Endothelial cell of umbilical vein (primary cell): Measurements from ENCODE around the gene KLRK1. TPM values are rescaled to one million over a fixed set of nuclear protein-coding genes. Genes with fewer than 3 reads are reported as not detected.
A peak's percentile ranks its signal among the peaks of the same experiment; 100 is the strongest.
"Not testable (repeated sequence)": the region's sequence is repeated elsewhere in the genome, so short reads cannot be mapped to it uniquely, and the experiment has no call there.

Experiments used
- BruUV-seq: library from RNA; stranded (reverse); fragments of 400-500 nt; replicated peaks from 2 replicates; lab custom pipeline; 2021; lab: Mats Ljungman, UMichigan
- CTCF ChIA-PET: fragments of 300-600, 350-600 bp; sonication (Branson Sonifier 250); formaldehyde crosslinking; loops from one replicate; lab custom pipeline; 2021; ENCODE audit warnings: antibody characterized with exemption, inconsistent platforms; lab: Charles Lee
- POLR2A ChIA-PET: fragments of 300-600, 350-600 bp; sonication (Branson Sonifier 250); formaldehyde crosslinking; loops from one replicate; lab custom pipeline; 2021; ENCODE audit warnings: antibody characterized with exemption, inconsistent platforms; lab: Charles Lee
- DNase-seq: peaks from one replicate; pipeline ENCODE4 v3.0.0-alpha.2; 2011; ENCODE audit warnings: low read depth, low spot score
- FAIRE-seq: peaks from 2 replicates; lab custom pipeline; 2011; peaks lifted over from hg19 to GRCh38; lab: Jason Lieb, UNC
- H2AFZ ChIP-seq: 2 replicates; pipeline ENCODE4 v1.6.0; 2012; ENCODE audit warnings: low read depth, low read length, control low read depth, inconsistent platforms
- H3K27ac ChIP-seq: 2 replicates; pipeline ENCODE4 v1.5.1; 2011; ENCODE audit warnings: low read depth, mild to moderate bottlenecking, control low read depth, low read length, moderate library complexity; ENCODE audit not compliant: insufficient read depth
- H3K27me3 ChIP-seq, 2 experiments: 2 replicates each; pipeline versions ENCODE4 v1.6.0 to v1.6.1; 2011; ENCODE audit warnings: low read length in 2 of 2, mixed read lengths in 1 of 2; ENCODE audit not compliant: control insufficient read depth in 2 of 2, insufficient read depth in 2 of 2
- H3K36me3 ChIP-seq, 2 experiments: 2 replicates in 1 of 2; 3 replicates in 1 of 2; pipeline ENCODE4 v1.5.1; 2011; ENCODE audit warnings: low read length in 2 of 2, mild to moderate bottlenecking in 1 of 2, moderate library complexity in 1 of 2; ENCODE audit not compliant: control insufficient read depth in 2 of 2, insufficient read depth in 2 of 2; ENCODE audit errors: extremely low read depth in 1 of 2
- H3K4me1 ChIP-seq: 3 replicates; pipeline ENCODE4 v1.5.1; 2011; ENCODE audit warnings: mild to moderate bottlenecking, low read length; ENCODE audit not compliant: control insufficient read depth, insufficient read depth; ENCODE audit errors: extremely low read depth
- H3K4me2 ChIP-seq: 2 replicates; pipeline ENCODE4 v1.6.1; 2011; ENCODE audit warnings: low read length, control low read depth, mixed read lengths; ENCODE audit not compliant: insufficient read depth
- H3K4me3 ChIP-seq, 3 experiments: fragments of 200-600 bp in 1 of 3; sonication (generic), shearing (Covaris generic) in 1 of 3; replicated peaks in 1 of 3; 2 replicates each; pipeline ENCODE4 v1.5.1; 2011 to 2016; ENCODE audit warnings: control low read depth in 3 of 3, low read length in 3 of 3, mild to moderate bottlenecking in 2 of 3, inconsistent platforms in 1 of 3, low read depth in 1 of 3, moderate library complexity in 1 of 3; ENCODE audit not compliant: insufficient read depth in 1 of 3
- H3K79me2 ChIP-seq: 2 replicates; pipeline ENCODE4 v1.6.0; 2012; ENCODE audit warnings: low read length, inconsistent platforms; ENCODE audit not compliant: control insufficient read depth, insufficient read depth
- H3K9ac ChIP-seq: replicated peaks from 2 replicates; pipeline ENCODE3; 2011; ENCODE audit warnings: low read length, control low read depth; ENCODE audit not compliant: insufficient read depth; ENCODE audit errors: extremely low read depth
- H3K9me1 ChIP-seq: replicated peaks from 3 replicates; pipeline ENCODE4 v1.6.0; 2011; ENCODE audit warnings: mild to moderate bottlenecking, low read length; ENCODE audit not compliant: control insufficient read depth, insufficient read depth; ENCODE audit errors: extremely low read depth
- H3K9me3 ChIP-seq: replicated peaks from 2 replicates; pipeline ENCODE4 v1.5.1; 2012; ENCODE audit warnings: low read length, inconsistent platforms; ENCODE audit not compliant: control insufficient read depth, insufficient read depth
- H4K20me1 ChIP-seq: replicated peaks from 2 replicates; pipeline ENCODE3; 2011; ENCODE audit warnings: mild to moderate bottlenecking, low read length; ENCODE audit not compliant: control insufficient read depth, insufficient read depth; ENCODE audit errors: extremely low read depth
- EZH2 ChIP-seq: IDR thresholded peaks from 2 replicates; pipeline ENCODE4 v1.6.1; 2012; ENCODE audit warnings: borderline replicate concordance, low read depth, mild to moderate bottlenecking, moderate library complexity, low read length, inconsistent platforms; ENCODE audit not compliant: severe bottlenecking
- FOS ChIP-seq: IDR thresholded peaks from 2 replicates; pipeline ENCODE4 v1.6.1; 2011; ENCODE audit warnings: mild to moderate bottlenecking, low read length, moderate library complexity, borderline replicate concordance; ENCODE audit not compliant: insufficient read depth
- POLR2AphosphoS5 ChIP-seq: IDR thresholded peaks from 2 replicates; pipeline ENCODE4 v1.6.1; 2012; ENCODE audit warnings: low read depth, mild to moderate bottlenecking, control low read depth, low read length, moderate library complexity; ENCODE audit not compliant: insufficient read depth
- dilution Hi-C: fragments of 300-500 bp; cut with MboI; formaldehyde crosslinking; loops from one replicate; pipeline ENCODE4 v1.15.0; 2019; ENCODE audit warnings: low sequenced_read_pairs; ENCODE audit not compliant: extremely low pct_ligation_motif_present
- intact Hi-C: fragments of 100-400 bp; cut with micrococcal nuclease; formaldehyde crosslinking; loops from one replicate; pipeline ENCODE4 v1.10.0; 2022
- polyA plus RNA-seq, 4 experiments: library from polyadenylated mRNA; depleted of rRNA in 3 of 4; stranded (reverse) in 3 of 4; unstranded in 1 of 4; fragments of >200 nt; gene quantifications; 2 replicates each; pipeline versions ENCODE4 v1.2.1 to v1.2.3, GENCODE V29; 2011 to 2012; ENCODE audit warnings: missing spikeins in 1 of 4
- total RNA-seq: library from RNA; stranded (reverse); gene quantifications from 2 replicates; pipeline ENCODE4 v1.2.3, GENCODE V29; 2021

Gene KLRK1
- total and polyA plus RNA-seq, 2 donors (not counting 3 experiments of a cell fraction or from before 2014, with no cell fraction given), result not detected

DNA sequence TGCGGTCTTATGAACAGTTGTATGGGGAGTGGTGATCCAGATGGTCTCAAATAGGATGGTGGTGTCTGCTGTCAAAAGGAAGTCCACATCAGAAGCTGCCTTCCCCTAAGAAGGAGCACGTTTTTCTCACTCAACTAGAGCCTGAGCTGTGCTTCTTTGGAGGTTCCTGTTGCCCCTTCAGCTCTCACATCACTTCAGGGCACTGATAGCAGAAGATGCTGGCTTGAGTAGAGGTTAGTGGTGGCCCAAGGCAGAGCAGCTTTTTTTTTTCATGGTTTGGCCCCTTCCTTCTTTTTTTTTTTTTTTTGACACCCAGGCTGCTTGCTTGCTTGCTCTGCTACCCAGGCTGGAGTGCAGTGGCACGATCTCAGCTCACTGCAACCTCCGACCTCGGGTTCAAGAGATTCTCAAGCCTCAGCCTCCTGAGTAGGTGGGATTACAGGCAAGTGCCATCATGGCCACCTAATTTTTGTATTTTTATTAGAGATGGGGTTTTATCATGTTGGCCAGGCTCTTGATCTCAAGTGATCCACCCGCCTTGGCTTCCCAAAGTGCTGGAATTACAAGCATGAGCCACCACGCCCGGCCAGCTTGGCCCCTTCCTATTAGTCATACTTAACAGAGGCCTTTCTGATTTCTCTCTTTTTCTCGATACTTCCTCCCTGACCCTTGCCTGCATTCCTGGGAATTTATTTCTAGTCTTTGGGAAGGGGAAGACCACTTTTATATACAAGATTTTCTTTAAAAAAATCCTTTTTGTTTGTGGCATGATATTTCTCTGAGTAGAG, 50.6 kb downstream of the KLRK1 start:
- no peaks in the 10 kb centered on the region for H3K9me1 ChIP-seq
- H3K9ac ChIP-seq, result no peak overlapping the region
- H4K20me1 ChIP-seq, result no peaks in the 10 kb centered on the region
- intact Hi-C loops, result loop anchor here (10.0 kb wide), 1 partner anchor 184 kb away; no protein-coding TSS in a partner anchor
- H3K36me3 ChIP-seq, result no peaks in the 10 kb centered on the region
- POLR2A ChIA-PET, result no interaction called here
- peak overlapping the region; percentile 22 for H3K4me2 ChIP-seq
- no TSS peak for BruUV-seq
- H3K9me3 ChIP-seq, result no peaks in the 10 kb centered on the region
- DNase-seq (peak; percentile 48), FAIRE-seq (peak; percentile 81)
- CTCF ChIA-PET, result interaction anchor here (0.6 to 2.3 kb wide), 6 partner anchors 8 to 334 kb away, joined by 3 to 10 read pairs (median 3); no protein-coding TSS in a partner anchor
- no peak overlapping the region for H2AFZ ChIP-seq
- no peaks in the 10 kb centered on the region for H3K27me3 ChIP-seq
- no peaks in the 10 kb centered on the region for H3K79me2 ChIP-seq
- TF ChIP-seq POLR2AphosphoS5 (peak; percentile 34), FOS (peak; percentile 59), EZH2 (no peak)
- H3K4me3 ChIP-seq, result no peak overlapping the region
- dilution Hi-C loops, result no loop called here
- H3K27ac ChIP-seq, result no peak overlapping the region
- H3K4me1 ChIP-seq, result peaks cover 17% of the 10 kb centered on the region

GRCh38 chr12:10338470-10338869, 51.4 kb downstream of the KLRK1 start:
- dilution Hi-C loops, result not testable (repeated sequence)
- intact Hi-C loops, result loop anchor here (10.0 kb wide), 1 partner anchor 184 kb away; no protein-coding TSS in a partner anchor

GRCh38 chr12:10336196-10336595, 53.6 kb downstream of the KLRK1 start:
- H3K27me3 ChIP-seq, BruUV-seq, H3K27ac ChIP-seq, H2AFZ ChIP-seq, H3K9me3 ChIP-seq, H3K4me3 ChIP-seq, H3K9me1 ChIP-seq, FAIRE-seq, H4K20me1 ChIP-seq, H3K79me2 ChIP-seq, dilution Hi-C loops, POLR2A ChIA-PET, H3K4me2 ChIP-seq, CTCF ChIA-PET, DNase-seq, H3K9ac ChIP-seq, H3K36me3 ChIP-seq: not testable (repeated sequence)
- intact Hi-C loops, result loop anchor here (10.0 kb wide), 1 partner anchor 181 kb away; no protein-coding TSS in a partner anchor
- H3K4me1 ChIP-seq, result peaks cover 17% of the 10 kb centered on the region

More at GRCh38 chr12:10338470-10338869, 51.4 kb downstream of the KLRK1 start:
- H3K9ac ChIP-seq, DNase-seq, H3K27ac ChIP-seq, H3K9me1 ChIP-seq, H3K9me3 ChIP-seq, H3K4me3 ChIP-seq, FAIRE-seq, H3K36me3 ChIP-seq, H3K4me2 ChIP-seq, H4K20me1 ChIP-seq, H2AFZ ChIP-seq, H3K79me2 ChIP-seq, POLR2A ChIA-PET, BruUV-seq, H3K27me3 ChIP-seq: not testable (repeated sequence)
- CTCF ChIA-PET, result interaction anchor here (1.2 kb wide), 1 partner anchor 16 kb away, joined by 7 read pairs; no protein-coding TSS in a partner anchor
- H3K4me1 ChIP-seq, result peaks cover 17% of the 10 kb centered on the region
